ENCODE results near the gene UPK3BL1.
"Not testable (repeated sequence)": the region's sequence is repeated elsewhere in the genome, so short reads cannot be mapped to it uniquely, and the experiment has no call there.

The UPK3BL1 gene

GRCh38 chr7:102667523-102667922 is 24.9 kb upstream of the UPK3BL1 start:
- H4K5ac ChIP-seq (ENCODE audit: low read length); H3K56ac ChIP-seq (ENCODE audit: low read length); H4K8ac ChIP-seq (ENCODE audit: low read depth, low read length); H2AK5ac ChIP-seq (ENCODE audit: low read length); H3K4me2 ChIP-seq (ENCODE audit: low read length); H3K23ac ChIP-seq (ENCODE audit: low read length); H3K79me1 ChIP-seq (ENCODE audit: low read length); H2BK5ac ChIP-seq (ENCODE audit: low read length); H3K4me1 ChIP-seq (ENCODE audit: control insufficient read depth, low read depth, low read length); H2BK120ac ChIP-seq (ENCODE audit: low read depth, low read length); H3K4ac ChIP-seq (ENCODE audit: low read depth, low read length); DNase-seq; H3K27ac ChIP-seq (ENCODE audit: low read depth, low read length); H3K36me3 ChIP-seq (ENCODE audit: control insufficient read depth, insufficient read depth, low read length); H3K27me3 ChIP-seq (ENCODE audit: insufficient read depth, low read length, poor library complexity); H2BK15ac ChIP-seq (replicated peaks; ENCODE audit: low read depth); H3K18ac ChIP-seq (ENCODE audit: low read length); H3K4me3 ChIP-seq (ENCODE audit: low read length); H3K9ac ChIP-seq (ENCODE audit: low read length); H3K79me2 ChIP-seq (ENCODE audit: control insufficient read depth, insufficient read depth, low read length): not testable (repeated sequence)
- no CpG with 5 or more reads among the region's 14 CpGs for WGBS (ENCODE audit: extremely low coverage, insufficient coverage, low lambda C conversion rate)

GRCh38 chr7:102666850-102667249 is 24.3 kb upstream of the UPK3BL1 start:
- H2BK120ac ChIP-seq (ENCODE audit: low read depth, low read length); H3K18ac ChIP-seq (ENCODE audit: low read length); H3K9ac ChIP-seq (ENCODE audit: low read length); H3K27ac ChIP-seq (ENCODE audit: low read depth, low read length); H2BK15ac ChIP-seq (replicated peaks; ENCODE audit: low read depth); H2AK5ac ChIP-seq (ENCODE audit: low read length); H4K8ac ChIP-seq (ENCODE audit: low read depth, low read length); H3K79me1 ChIP-seq (ENCODE audit: low read length); H3K4me3 ChIP-seq (ENCODE audit: low read length); H3K4ac ChIP-seq (ENCODE audit: low read depth, low read length); DNase-seq; H3K23ac ChIP-seq (ENCODE audit: low read length); H3K4me2 ChIP-seq (ENCODE audit: low read length); H2BK5ac ChIP-seq (ENCODE audit: low read length); H3K36me3 ChIP-seq (ENCODE audit: control insufficient read depth, insufficient read depth, low read length); H3K79me2 ChIP-seq (ENCODE audit: control insufficient read depth, insufficient read depth, low read length); H3K27me3 ChIP-seq (ENCODE audit: insufficient read depth, low read length, poor library complexity); H4K5ac ChIP-seq (ENCODE audit: low read length); H3K4me1 ChIP-seq (ENCODE audit: control insufficient read depth, low read depth, low read length); H3K56ac ChIP-seq (ENCODE audit: low read length): not testable (repeated sequence)
- no CpG with 5 or more reads among the region's 16 CpGs for WGBS (ENCODE audit: extremely low coverage, insufficient coverage, low lambda C conversion rate)

- not testable (repeated sequence) for H3K27me3 ChIP-seq (ENCODE audit: insufficient read depth, low read length, poor library complexity); H4K8ac ChIP-seq (ENCODE audit: low read depth, low read length); H3K4me2 ChIP-seq (ENCODE audit: low read length); H3K23ac ChIP-seq (ENCODE audit: low read length); H3K4me1 ChIP-seq (ENCODE audit: control insufficient read depth, low read depth, low read length); H4K5ac ChIP-seq (ENCODE audit: low read length); H3K79me2 ChIP-seq (ENCODE audit: control insufficient read depth, insufficient read depth, low read length); H2BK15ac ChIP-seq (replicated peaks; ENCODE audit: low read depth); H3K4me3 ChIP-seq (ENCODE audit: low read length); H3K18ac ChIP-seq (ENCODE audit: low read length); H2BK120ac ChIP-seq (ENCODE audit: low read depth, low read length); H3K56ac ChIP-seq (ENCODE audit: low read length); H2AK5ac ChIP-seq (ENCODE audit: low read length); H3K9ac ChIP-seq (ENCODE audit: low read length); H2BK5ac ChIP-seq (ENCODE audit: low read length); H3K27ac ChIP-seq (ENCODE audit: low read depth, low read length); H3K4ac ChIP-seq (ENCODE audit: low read depth, low read length); H3K79me1 ChIP-seq (ENCODE audit: low read length); DNase-seq; H3K36me3 ChIP-seq (ENCODE audit: control insufficient read depth, insufficient read depth, low read length)
- no CpG with 5 or more reads among the region's 11 CpGs for WGBS (ENCODE audit: extremely low coverage, insufficient coverage, low lambda C conversion rate)
Measured at GRCh38 chr7:102664765-102665164, 22.2 kb upstream of the UPK3BL1 start.

GRCh38 chr7:102649924-102650323 is 7.3 kb upstream of the UPK3BL1 start, which contains the start of gene SPDYE2B:
TSS of gene SPDYE2B (plus strand) at chr7:102650319. CDS start at chr7:102652349, 2,030 bp downstream.
- H3K23ac ChIP-seq (ENCODE audit: low read length); H3K27me3 ChIP-seq (ENCODE audit: insufficient read depth, low read length, poor library complexity); H3K36me3 ChIP-seq (ENCODE audit: control insufficient read depth, insufficient read depth, low read length); H3K9ac ChIP-seq (ENCODE audit: low read length); H2BK15ac ChIP-seq (replicated peaks; ENCODE audit: low read depth); H4K5ac ChIP-seq (ENCODE audit: low read length); H3K79me1 ChIP-seq (ENCODE audit: low read length); H3K4me2 ChIP-seq (ENCODE audit: low read length); H2AK5ac ChIP-seq (ENCODE audit: low read length); H3K56ac ChIP-seq (ENCODE audit: low read length); H3K18ac ChIP-seq (ENCODE audit: low read length); H3K27ac ChIP-seq (ENCODE audit: low read depth, low read length); DNase-seq; H2BK120ac ChIP-seq (ENCODE audit: low read depth, low read length); H3K4ac ChIP-seq (ENCODE audit: low read depth, low read length); H3K4me1 ChIP-seq (ENCODE audit: control insufficient read depth, low read depth, low read length); H3K4me3 ChIP-seq (ENCODE audit: low read length); H3K79me2 ChIP-seq (ENCODE audit: control insufficient read depth, insufficient read depth, low read length); H4K8ac ChIP-seq (ENCODE audit: low read depth, low read length); H2BK5ac ChIP-seq (ENCODE audit: low read length): not testable (repeated sequence)
- WGBS (ENCODE audit: extremely low coverage, insufficient coverage, low lambda C conversion rate): no CpG with 5 or more reads among the region's 4 CpGs

GRCh38 chr7:102647813-102648212 is 5.2 kb upstream of the UPK3BL1 start:
- H3K4me3 ChIP-seq (ENCODE audit: low read length); DNase-seq; H2BK5ac ChIP-seq (ENCODE audit: low read length); H3K56ac ChIP-seq (ENCODE audit: low read length); H3K4me1 ChIP-seq (ENCODE audit: control insufficient read depth, low read depth, low read length); H3K4ac ChIP-seq (ENCODE audit: low read depth, low read length); H3K27me3 ChIP-seq (ENCODE audit: insufficient read depth, low read length, poor library complexity); H3K23ac ChIP-seq (ENCODE audit: low read length); H3K9ac ChIP-seq (ENCODE audit: low read length); H2BK15ac ChIP-seq (replicated peaks; ENCODE audit: low read depth); H4K8ac ChIP-seq (ENCODE audit: low read depth, low read length); H2AK5ac ChIP-seq (ENCODE audit: low read length); H3K79me1 ChIP-seq (ENCODE audit: low read length); H3K4me2 ChIP-seq (ENCODE audit: low read length); H3K79me2 ChIP-seq (ENCODE audit: control insufficient read depth, insufficient read depth, low read length); H3K36me3 ChIP-seq (ENCODE audit: control insufficient read depth, insufficient read depth, low read length); H2BK120ac ChIP-seq (ENCODE audit: low read depth, low read length); H3K18ac ChIP-seq (ENCODE audit: low read length); H3K27ac ChIP-seq (ENCODE audit: low read depth, low read length); H4K5ac ChIP-seq (ENCODE audit: low read length): not testable (repeated sequence)
- WGBS (ENCODE audit: extremely low coverage, insufficient coverage, low lambda C conversion rate): no CpG with 5 or more reads among the region's 7 CpGs

GRCh38 chr7:102643404-102643803 is 813 bp upstream of the UPK3BL1 start:
- no CpG with 5 or more reads among the region's 1 CpG for WGBS (ENCODE audit: extremely low coverage, insufficient coverage, low lambda C conversion rate)
- not testable (repeated sequence) for H3K18ac ChIP-seq (ENCODE audit: low read length)

More at GRCh38 chr7:102643404-102643803, 813 bp upstream of the UPK3BL1 start:
- not testable (repeated sequence) for H3K4me3 ChIP-seq (ENCODE audit: low read length); H3K4ac ChIP-seq (ENCODE audit: low read depth, low read length); H3K79me2 ChIP-seq (ENCODE audit: control insufficient read depth, insufficient read depth, low read length); H4K8ac ChIP-seq (ENCODE audit: low read depth, low read length); H2AK5ac ChIP-seq (ENCODE audit: low read length); H3K36me3 ChIP-seq (ENCODE audit: control insufficient read depth, insufficient read depth, low read length); DNase-seq; H3K27me3 ChIP-seq (ENCODE audit: insufficient read depth, low read length, poor library complexity); H3K4me1 ChIP-seq (ENCODE audit: control insufficient read depth, low read depth, low read length); H4K5ac ChIP-seq (ENCODE audit: low read length); H3K27ac ChIP-seq (ENCODE audit: low read depth, low read length); H3K56ac ChIP-seq (ENCODE audit: low read length); H3K9ac ChIP-seq (ENCODE audit: low read length); H2BK120ac ChIP-seq (ENCODE audit: low read depth, low read length); H3K4me2 ChIP-seq (ENCODE audit: low read length); H2BK15ac ChIP-seq (replicated peaks; ENCODE audit: low read depth); H3K23ac ChIP-seq (ENCODE audit: low read length); H2BK5ac ChIP-seq (ENCODE audit: low read length); H3K79me1 ChIP-seq (ENCODE audit: low read length)

All from mesendoderm (in vitro differentiated cells).